NCI-H1105 treated with DMSO at 0.1 percent for 48 hours (cell line): ENCODE results near the gene GLCE.
"Not testable (repeated sequence)": the region's sequence is repeated elsewhere in the genome, so short reads cannot be mapped to it uniquely, and the experiment has no call there.

Source experiments
- DNase-seq: peaks from one replicate; lab custom pipeline; 2025; lab: John Stamatoyannopoulos, UW

GLCE gene

GRCh38 chr15:69299451-69299886 is 139.0 kb downstream of the GLCE start:
- DNase-seq = no peak

- no peak for DNase-seq
Measured at GRCh38 chr15:69299943-69300588, 139.6 kb downstream of the GLCE start.

- not testable (repeated sequence) for DNase-seq
Measured at GRCh38 chr15:69301101-69301500, 140.7 kb downstream of the GLCE start.

GRCh38 chr15:69302087-69302486 is 141.7 kb downstream of the GLCE start:
- DNase-seq = not testable (repeated sequence)

GRCh38 chr15:69302929-69303328 is 142.5 kb downstream of the GLCE start:
- no peak for DNase-seq

GRCh38 chr15:69303337-69304181 is 143.1 kb downstream of the GLCE start:
- DNase-seq = no peak

- no peak for DNase-seq
Measured at GRCh38 chr15:69304182-69304545, 143.7 kb downstream of the GLCE start.

GRCh38 chr15:69305204-69305931 is 144.9 kb downstream of the GLCE start:
- DNase-seq = no peak

GRCh38 chr15:69305933-69306568 is 145.6 kb downstream of the GLCE start:
- DNase-seq = no peak

- no peak for DNase-seq
Measured at GRCh38 chr15:69307939-69308338, 147.5 kb downstream of the GLCE start.

GRCh38 chr15:69308949-69309348 is 148.5 kb downstream of the GLCE start:
- no peak for DNase-seq

- no peak for DNase-seq
Measured at GRCh38 chr15:69311319-69311721, 150.9 kb downstream of the GLCE start.

GRCh38 chr15:69313432-69314000 is 153.1 kb downstream of the GLCE start:
- no peak for DNase-seq

- DNase-seq = no peak
Measured at GRCh38 chr15:69314131-69314530, 153.7 kb downstream of the GLCE start.

GRCh38 chr15:69314736-69315135 is 154.3 kb downstream of the GLCE start:
- DNase-seq = no peak

- no peak for DNase-seq
Measured at GRCh38 chr15:69315402-69316110, 155.1 kb downstream of the GLCE start.

- no peak for DNase-seq
Measured at GRCh38 chr15:69316291-69316690, 155.9 kb downstream of the GLCE start.

GRCh38 chr15:69317392-69317841 is 157.0 kb downstream of the GLCE start:
- no peak for DNase-seq

GRCh38 chr15:69318033-69318432 is 157.6 kb downstream of the GLCE start:
- DNase-seq = no peak

- DNase-seq = no peak
Measured at GRCh38 chr15:69319384-69320375, 159.2 kb downstream of the GLCE start.
